AG04449 (cell line): ENCODE results near the gene COMMD10.

Experiments used
- CTCF ChIA-PET: fragments of 350-600 bp; formaldehyde crosslinking; extraction: SDS; loops from one replicate; lab custom pipeline; 2021; ENCODE audit warnings: antibody characterized with exemption; lab: Yijun Ruan, JAX
- POLR2A ChIA-PET: fragments of 400-600, 350-600 bp; formaldehyde crosslinking; extraction: SDS; loops from one replicate; lab custom pipeline; 2020; ENCODE audit warnings: antibody characterized with exemption, inconsistent platforms; lab: Yijun Ruan, JAX
- DNase-seq: peaks from one replicate; pipeline ENCODE4 v3.0.0-alpha.2; 2010; ENCODE audit warnings: low read depth, low spot score
- H3K4me3 ChIP-seq: 2 replicates; pipeline ENCODE4 v1.5.1; 2011; ENCODE audit warnings: low read depth, mild to moderate bottlenecking, control low read depth, low read length
- TF ChIP-seq, protein P1 (sequence below): IDR thresholded peaks from one replicate; pipeline ENCODE4 v1.5.1; 2011; ENCODE audit warnings: mild to moderate bottlenecking, moderate library complexity, low read length, control low read depth, inconsistent platforms; ENCODE audit not compliant: insufficient read depth; ENCODE audit errors: missing control alignments

The COMMD10 gene

DNA sequence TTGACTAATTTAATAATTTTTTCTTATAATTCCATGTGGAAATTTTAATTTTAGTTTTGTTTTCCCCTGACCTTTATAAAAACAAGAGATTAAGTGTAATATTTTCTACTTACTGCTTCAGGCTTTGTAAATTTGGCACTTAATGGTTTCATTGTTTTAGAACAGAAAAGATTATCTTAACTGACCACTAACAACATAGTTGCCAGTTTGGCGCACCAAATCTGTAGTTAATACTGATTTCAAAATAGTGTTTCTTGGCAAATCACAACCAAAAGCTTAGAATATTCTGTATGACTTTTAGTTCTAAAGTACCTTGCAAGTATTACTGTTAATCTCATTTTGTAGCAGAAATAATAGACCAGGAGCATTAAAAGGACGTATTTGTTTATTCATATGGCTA is 124.3 kb downstream of the COMMD10 start:
- TF ChIP-seq, protein P1, sequence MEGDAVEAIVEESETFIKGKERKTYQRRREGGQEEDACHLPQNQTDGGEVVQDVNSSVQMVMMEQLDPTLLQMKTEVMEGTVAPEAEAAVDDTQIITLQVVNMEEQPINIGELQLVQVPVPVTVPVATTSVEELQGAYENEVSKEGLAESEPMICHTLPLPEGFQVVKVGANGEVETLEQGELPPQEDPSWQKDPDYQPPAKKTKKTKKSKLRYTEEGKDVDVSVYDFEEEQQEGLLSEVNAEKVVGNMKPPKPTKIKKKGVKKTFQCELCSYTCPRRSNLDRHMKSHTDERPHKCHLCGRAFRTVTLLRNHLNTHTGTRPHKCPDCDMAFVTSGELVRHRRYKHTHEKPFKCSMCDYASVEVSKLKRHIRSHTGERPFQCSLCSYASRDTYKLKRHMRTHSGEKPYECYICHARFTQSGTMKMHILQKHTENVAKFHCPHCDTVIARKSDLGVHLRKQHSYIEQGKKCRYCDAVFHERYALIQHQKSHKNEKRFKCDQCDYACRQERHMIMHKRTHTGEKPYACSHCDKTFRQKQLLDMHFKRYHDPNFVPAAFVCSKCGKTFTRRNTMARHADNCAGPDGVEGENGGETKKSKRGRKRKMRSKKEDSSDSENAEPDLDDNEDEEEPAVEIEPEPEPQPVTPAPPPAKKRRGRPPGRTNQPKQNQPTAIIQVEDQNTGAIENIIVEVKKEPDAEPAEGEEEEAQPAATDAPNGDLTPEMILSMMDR: no peak
- ChIA-PET POLR2A (no interaction called here), CTCF (no interaction called here)

GRCh38 chr5:116212225-116212624 is 127.4 kb downstream of the COMMD10 start:
- no peak overlapping the region for H3K4me3 ChIP-seq
- TF ChIP-seq, protein P1: no peak
- ChIA-PET CTCF (no interaction called here), POLR2A (no interaction called here)
- no peak for DNase-seq

More for the DNA sequence above, 124.3 kb downstream of the COMMD10 start:
- H3K4me3 ChIP-seq: no peak overlapping the region
- no peak for DNase-seq

GRCh38 chr5:116216246-116216645 is 131.4 kb downstream of the COMMD10 start:
- TF ChIP-seq, protein P1: no peak
- ChIA-PET POLR2A (no interaction called here), CTCF (no interaction called here)
- no peak for DNase-seq
- H3K4me3 ChIP-seq: no peak overlapping the region

GRCh38 chr5:116225281-116225922 is 140.6 kb downstream of the COMMD10 start:
- ChIA-PET POLR2A (no interaction called here), CTCF (no interaction called here)
- TF ChIP-seq, protein P1: no peak
- DNase-seq: no peak
- H3K4me3 ChIP-seq: no peak overlapping the region

- ChIA-PET POLR2A (no interaction called here), CTCF (no interaction called here)
- TF ChIP-seq, protein P1: no peak
- DNase-seq: no peak
- no peak overlapping the region for H3K4me3 ChIP-seq
Measured at GRCh38 chr5:116229131-116229689, 144.4 kb downstream of the COMMD10 start.

DNA sequence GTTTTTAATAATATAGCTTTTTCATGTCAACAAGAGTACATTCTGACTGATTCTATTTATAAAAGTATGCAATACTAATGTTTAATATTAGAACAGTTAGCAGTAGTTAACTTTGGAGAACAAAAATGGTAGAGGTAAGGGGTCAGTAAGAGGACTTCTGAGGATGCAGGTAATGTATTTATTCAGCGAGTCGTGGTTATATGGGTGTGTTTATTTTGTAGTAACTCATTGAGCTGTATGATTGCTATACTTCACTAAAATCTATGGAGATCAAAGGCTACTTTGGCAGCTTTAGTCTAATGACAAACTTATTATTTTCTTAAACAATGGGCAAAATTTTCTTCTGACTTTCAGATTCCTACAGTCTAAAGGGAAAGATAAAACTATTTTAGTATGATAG is 146.5 kb downstream of the COMMD10 start:
- ChIA-PET CTCF (no interaction called here), POLR2A (no interaction called here)
- TF ChIP-seq, protein P1: no peak
- no peak overlapping the region for H3K4me3 ChIP-seq
- no peak for DNase-seq
